SIG-M5 (cell line): ENCODE measurements around the gene ANKLE1.

Experiments used
- DNase-seq: peaks from one replicate; lab custom pipeline; 2025; lab: John Stamatoyannopoulos, UW

ANKLE1 gene

GRCh38 chr19:17327654-17328516 is 46.2 kb downstream of the ANKLE1 start:
- no peak for DNase-seq

- DNase-seq = no peak
Measured at GRCh38 chr19:17328517-17329365, 47.0 kb downstream of the ANKLE1 start.

GRCh38 chr19:17329366-17330261 is 47.9 kb downstream of the ANKLE1 start:
- no peak for DNase-seq

- no peak for DNase-seq
Measured at GRCh38 chr19:17330262-17331044, 48.8 kb downstream of the ANKLE1 start.

- DNase-seq = no peak
Measured at GRCh38 chr19:17331045-17331558, 49.4 kb downstream of the ANKLE1 start.

- DNase-seq = no peak
Measured at GRCh38 chr19:17332360-17332676, 50.6 kb downstream of the ANKLE1 start.

- no peak for DNase-seq
Measured at GRCh38 chr19:17332677-17333581, 51.2 kb downstream of the ANKLE1 start.

GRCh38 chr19:17333611-17334413 is 52.1 kb downstream of the ANKLE1 start:
- DNase-seq = no peak

GRCh38 chr19:17334414-17335409 is 53.0 kb downstream of the ANKLE1 start, which contains the start of gene ANO8:
TSS of gene ANO8 (minus strand) at chr19:17334855. CDS start at chr19:17334670, 185 bp downstream.
- DNase-seq = peak; percentile 58

- DNase-seq = no peak
Measured at GRCh38 chr19:17335575-17335974, 53.9 kb downstream of the ANKLE1 start.
